HCT116 (cell line): ENCODE results near the gene HES6. TPM values are rescaled to one million over a fixed set of nuclear protein-coding genes. Genes with fewer than 3 reads are reported as not detected.
A peak's percentile ranks its signal among the peaks of the same experiment; 100 is the strongest.

Experiments
- ATAC-seq: fragments of 200-7000 bp; cut with Tn5 transposase; 2 replicates; pipeline ENCODE4 v1.9.1; 2020; ENCODE audit warnings: mild to moderate bottlenecking, moderate library complexity
- BruUV-seq: library from RNA; stranded (reverse); fragments of 400-500 nt; replicated peaks from 2 replicates; lab custom pipeline; 2021; lab: Mats Ljungman, UMichigan
- CTCF ChIA-PET: fragments of 300-600 bp; sonication (Branson Sonifier 250); formaldehyde crosslinking; loops from one replicate; lab custom pipeline; 2021; ENCODE audit warnings: antibody characterized with exemption; lab: Charles Lee
- POLR2A ChIA-PET: fragments of 300-600, 350-600 bp; sonication (Branson Sonifier 250); formaldehyde crosslinking; loops from one replicate; lab custom pipeline; 2021; ENCODE audit warnings: antibody characterized with exemption; lab: Charles Lee
- RAD21 ChIA-PET, 2 experiments: fragments of 300-600 bp; sonication (Branson Sonifier 250); formaldehyde crosslinking; loops; one replicate each; lab custom pipeline; 2023; ENCODE audit warnings: low total read pairs in 2 of 2; ENCODE audit not compliant: uncharacterized antibody in 2 of 2, unreplicated experiment in 2 of 2, low non-redundant PET in 1 of 2; lab: Charles Lee
- DNase-seq: peaks from one replicate; pipeline ENCODE4 v3.0.0-alpha.2; 2010; ENCODE audit warnings: low read depth, low spot score
- H2AFZ ChIP-seq: fragments of 200-600 bp; shearing (Covaris generic), sonication (generic); 2 replicates; pipeline ENCODE4 v1.6.1; 2017; ENCODE audit warnings: low read depth, mixed run types, mixed read lengths, antibody characterized with exemption, low read length; ENCODE audit not compliant: poor library complexity, severe bottlenecking
- H3K27ac ChIP-seq: 2 replicates; pipeline ENCODE4 v1.5.1; 2012; ENCODE audit warnings: low read depth, low read length
- H3K27me3 ChIP-seq: fragments of 200-600 bp; sonication (generic); 2 replicates; pipeline ENCODE4 v1.6.1; 2016; ENCODE audit warnings: mixed run types, low read length, mixed read lengths; ENCODE audit not compliant: insufficient read depth
- H3K36me3 ChIP-seq, 2 experiments: fragments of 200-500 bp in 1 of 2; fragments of 200-600 bp in 1 of 2; sonication (Bioruptor generic) in 1 of 2; sonication (generic) in 1 of 2; 2 replicates each; pipeline versions ENCODE4 v1.5.1 to v1.6.1; 2014 to 2016; ENCODE audit warnings: low read length in 2 of 2, inconsistent platforms in 1 of 2, mixed read lengths in 1 of 2, mixed run types in 1 of 2; ENCODE audit not compliant: insufficient read depth in 2 of 2, control insufficient read depth in 1 of 2
- H3K4me1 ChIP-seq, 2 experiments: fragments of 200-600 bp in 1 of 2; sonication (generic) in 1 of 2; 2 replicates each; pipeline versions ENCODE4 v1.5.1 to v1.6.1; 2012 to 2017; ENCODE audit warnings: low read length in 2 of 2, inconsistent platforms in 1 of 2, mild to moderate bottlenecking in 1 of 2, mixed read lengths in 1 of 2, mixed run types in 1 of 2, moderate library complexity in 1 of 2; ENCODE audit not compliant: insufficient read depth in 2 of 2, control insufficient read depth in 1 of 2
- H3K4me2 ChIP-seq: fragments of 200-600 bp; sonication (generic); 2 replicates; pipeline ENCODE4 v1.6.1; 2017; ENCODE audit warnings: mixed run types, low read length, mixed read lengths
- H3K4me3 ChIP-seq, 2 experiments: fragments of 200-600 bp in 1 of 2; sonication (generic) in 1 of 2; replicated peaks in 1 of 2; 2 replicates each; pipeline ENCODE4 v1.5.1; 2011 to 2016; ENCODE audit warnings: low read length in 2 of 2, control low read depth in 1 of 2, low read depth in 1 of 2, mild to moderate bottlenecking in 1 of 2, mixed read lengths in 1 of 2, mixed run types in 1 of 2
- H3K79me2 ChIP-seq: fragments of 200-600 bp; sonication (generic); 2 replicates; pipeline ENCODE4 v1.6.1; 2017; ENCODE audit warnings: mild to moderate bottlenecking, mixed run types, low read length, moderate library complexity, mixed read lengths; ENCODE audit not compliant: insufficient read depth
- H3K9ac ChIP-seq: fragments of 200-600 bp; sonication (generic); 2 replicates; pipeline ENCODE4 v1.6.1; 2016; ENCODE audit warnings: low read length, mixed read lengths
- H3K9me2 ChIP-seq: fragments of 200-600 bp; sonication (generic), shearing (Covaris generic); 2 replicates; pipeline ENCODE4 v1.6.1; 2017; ENCODE audit warnings: mixed run types, mild to moderate bottlenecking, moderate library complexity; ENCODE audit not compliant: insufficient read depth
- H3K9me3 ChIP-seq, 2 experiments: fragments of 200-500 bp in 1 of 2; fragments of 200-600 bp in 1 of 2; sonication (Bioruptor generic) in 1 of 2; sonication (generic) in 1 of 2; 2 replicates each; pipeline ENCODE4 v1.6.1; 2014 to 2017; ENCODE audit warnings: low read length in 2 of 2, mixed read lengths in 2 of 2, inconsistent platforms in 1 of 2, low read depth in 1 of 2, mild to moderate bottlenecking in 1 of 2, mixed run types in 1 of 2, moderate library complexity in 1 of 2; ENCODE audit not compliant: control insufficient read depth in 1 of 2, insufficient read depth in 1 of 2
- H4K20me1 ChIP-seq: fragments of 200-600 bp; sonication (generic), shearing (Covaris generic); 2 replicates; pipeline ENCODE4 v1.6.1; 2017; ENCODE audit warnings: mixed run types, mild to moderate bottlenecking, moderate library complexity; ENCODE audit not compliant: insufficient read depth
- CEBPB ChIP-seq: IDR thresholded peaks from 2 replicates; pipeline ENCODE4 v1.6.1; 2012; ENCODE audit warnings: low read depth
- ELF1 ChIP-seq: IDR thresholded peaks from 2 replicates; pipeline ENCODE4 v1.6.1; 2012; ENCODE audit warnings: low read depth, borderline replicate concordance
- EZH2phosphoT487 ChIP-seq: fragments of 200-600 bp; IDR thresholded peaks from 2 replicates; pipeline ENCODE4 v1.6.1; 2018; ENCODE audit warnings: antibody characterized with exemption, borderline replicate concordance
- POLR2AphosphoS5 ChIP-seq: IDR thresholded peaks from 2 replicates; pipeline ENCODE4 v1.6.1; 2011; ENCODE audit warnings: mild to moderate bottlenecking, low read depth, low read length, moderate library complexity
- RAD21 ChIP-seq: IDR thresholded peaks from 2 replicates; pipeline ENCODE4 v1.6.1; 2012; ENCODE audit warnings: low read depth, mild to moderate bottlenecking
- SRF ChIP-seq: IDR thresholded peaks from 2 replicates; pipeline ENCODE4 v1.6.1; 2012; ENCODE audit warnings: low read depth
- TCF7L2 ChIP-seq: IDR thresholded peaks from 2 replicates; pipeline ENCODE4 v1.7.0; 2011; ENCODE audit warnings: borderline replicate concordance, inconsistent platforms; ENCODE audit not compliant: insufficient read depth, insufficient read length; ENCODE audit errors: extremely low read depth
- YY1 ChIP-seq: IDR thresholded peaks from 2 replicates; pipeline ENCODE4 v1.6.1; 2011; ENCODE audit warnings: low read length, low read depth, moderate library complexity, mild to moderate bottlenecking; ENCODE audit not compliant: insufficient replicate concordance; ENCODE audit errors: extremely low read depth
- intact Hi-C: fragments of 100-400 bp; cut with micrococcal nuclease; formaldehyde crosslinking; loops from 2 replicates; pipeline ENCODE4 v1.10.0; 2022
- total RNA-seq: library from RNA; stranded (reverse); gene quantifications from one replicate; pipeline ENCODE4 v1.2.1, GENCODE V29; 2021; ENCODE audit not compliant: unreplicated experiment
- TF ChIP-seq, protein P1 (sequence below): IDR thresholded peaks from 2 replicates; pipeline ENCODE4 v1.6.1; 2011; ENCODE audit warnings: mild to moderate bottlenecking, low read length, moderate library complexity; ENCODE audit not compliant: insufficient replicate concordance; ENCODE audit errors: extremely low read depth
- TF ChIP-seq, protein P2 (sequence below), 3 experiments: fragments of 200-600 bp in 1 of 3; sonication (generic) in 1 of 3; IDR thresholded peaks in 2 of 3; conservative IDR thresholded peaks in 1 of 3; 2 replicates each; pipeline ENCODE4 v1.5.1; 2012 to 2017; ENCODE audit warnings: low read depth in 2 of 3, low read length in 2 of 3, antibody characterized with exemption in 1 of 3, borderline replicate concordance in 1 of 3, control low read depth in 1 of 3, mild to moderate bottlenecking in 1 of 3, mixed read lengths in 1 of 3, mixed run types in 1 of 3, moderate library complexity in 1 of 3; ENCODE audit not compliant: insufficient read depth in 1 of 3
- TF ChIP-seq, protein P3 (sequence below): IDR thresholded peaks from 2 replicates; pipeline ENCODE4 v1.6.1; 2012
- TF ChIP-seq, protein P4 (sequence below): IDR thresholded peaks from 2 replicates; pipeline ENCODE4 v1.6.1; 2012; ENCODE audit warnings: low read depth

HES6 gene
- total RNA-seq, 1 experiment from 2014 or later: 47.8 TPM

DNA sequence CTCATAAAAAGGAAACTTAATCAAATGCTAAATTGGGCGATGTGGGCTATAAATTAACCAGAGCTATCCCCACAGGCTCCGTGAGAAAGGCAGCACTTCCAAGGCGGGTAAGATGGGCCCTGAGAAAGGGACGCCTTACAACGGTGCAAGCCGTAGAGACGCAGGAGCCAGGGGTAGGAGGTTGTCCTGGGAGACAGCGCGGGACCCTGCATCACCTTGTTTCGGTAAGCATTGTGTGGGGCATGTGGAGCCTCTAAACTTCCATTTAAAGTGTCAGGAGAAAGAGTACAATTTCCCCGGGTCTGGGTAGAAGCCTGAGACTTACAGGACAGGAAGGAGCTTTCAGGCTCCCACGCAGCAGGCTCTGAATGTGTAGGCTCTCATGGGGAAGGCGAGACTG, 49.7 kb upstream of the HES6 start:
- H3K79me2 ChIP-seq: peaks cover 20% of the 10 kb centered on the region
- H3K9me3 ChIP-seq: no peaks in the 10 kb centered on the region
- ATAC-seq (no peak), DNase-seq (no peak)
- ChIA-PET CTCF (interaction anchor here (1.9 kb wide), 1 partner anchor 26 kb away, joined by 5 read pairs; no protein-coding TSS in a partner anchor), RAD21 (no interaction called here), POLR2A (no interaction called here)
- intact Hi-C loops: no loop called here
- peak overlapping the region; percentile 78 for H3K27ac ChIP-seq
- no peaks in the 10 kb centered on the region for H3K36me3 ChIP-seq
- H3K4me3 ChIP-seq: peak overlapping the region; percentile 48 to 73
- TF ChIP-seq RAD21 (no peak), POLR2AphosphoS5 (no peak), YY1 (no peak), TCF7L2 (no peak), CEBPB (no peak), EZH2phosphoT487 (no peak), SRF (no peak), ELF1 (no peak)
- TF ChIP-seq, protein P1, sequence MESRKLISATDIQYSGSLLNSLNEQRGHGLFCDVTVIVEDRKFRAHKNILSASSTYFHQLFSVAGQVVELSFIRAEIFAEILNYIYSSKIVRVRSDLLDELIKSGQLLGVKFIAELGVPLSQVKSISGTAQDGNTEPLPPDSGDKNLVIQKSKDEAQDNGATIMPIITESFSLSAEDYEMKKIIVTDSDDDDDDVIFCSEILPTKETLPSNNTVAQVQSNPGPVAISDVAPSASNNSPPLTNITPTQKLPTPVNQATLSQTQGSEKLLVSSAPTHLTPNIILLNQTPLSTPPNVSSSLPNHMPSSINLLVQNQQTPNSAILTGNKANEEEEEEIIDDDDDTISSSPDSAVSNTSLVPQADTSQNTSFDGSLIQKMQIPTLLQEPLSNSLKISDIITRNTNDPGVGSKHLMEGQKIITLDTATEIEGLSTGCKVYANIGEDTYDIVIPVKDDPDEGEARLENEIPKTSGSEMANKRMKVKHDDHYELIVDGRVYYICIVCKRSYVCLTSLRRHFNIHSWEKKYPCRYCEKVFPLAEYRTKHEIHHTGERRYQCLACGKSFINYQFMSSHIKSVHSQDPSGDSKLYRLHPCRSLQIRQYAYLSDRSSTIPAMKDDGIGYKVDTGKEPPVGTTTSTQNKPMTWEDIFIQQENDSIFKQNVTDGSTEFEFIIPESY: no peak
- TF ChIP-seq, protein P2, sequence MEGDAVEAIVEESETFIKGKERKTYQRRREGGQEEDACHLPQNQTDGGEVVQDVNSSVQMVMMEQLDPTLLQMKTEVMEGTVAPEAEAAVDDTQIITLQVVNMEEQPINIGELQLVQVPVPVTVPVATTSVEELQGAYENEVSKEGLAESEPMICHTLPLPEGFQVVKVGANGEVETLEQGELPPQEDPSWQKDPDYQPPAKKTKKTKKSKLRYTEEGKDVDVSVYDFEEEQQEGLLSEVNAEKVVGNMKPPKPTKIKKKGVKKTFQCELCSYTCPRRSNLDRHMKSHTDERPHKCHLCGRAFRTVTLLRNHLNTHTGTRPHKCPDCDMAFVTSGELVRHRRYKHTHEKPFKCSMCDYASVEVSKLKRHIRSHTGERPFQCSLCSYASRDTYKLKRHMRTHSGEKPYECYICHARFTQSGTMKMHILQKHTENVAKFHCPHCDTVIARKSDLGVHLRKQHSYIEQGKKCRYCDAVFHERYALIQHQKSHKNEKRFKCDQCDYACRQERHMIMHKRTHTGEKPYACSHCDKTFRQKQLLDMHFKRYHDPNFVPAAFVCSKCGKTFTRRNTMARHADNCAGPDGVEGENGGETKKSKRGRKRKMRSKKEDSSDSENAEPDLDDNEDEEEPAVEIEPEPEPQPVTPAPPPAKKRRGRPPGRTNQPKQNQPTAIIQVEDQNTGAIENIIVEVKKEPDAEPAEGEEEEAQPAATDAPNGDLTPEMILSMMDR (IDR thresholded peaks at IDR 0.05 in 2 of 3, conservative IDR thresholded peaks at IDR 0.05 in 1 of 3; ENCODE audit: borderline replicate concordance in 1 of 3, insufficient read depth in 1 of 3, low read depth in 2 of 3, low read length in 2 of 3): no peak
- TF ChIP-seq, protein P3, sequence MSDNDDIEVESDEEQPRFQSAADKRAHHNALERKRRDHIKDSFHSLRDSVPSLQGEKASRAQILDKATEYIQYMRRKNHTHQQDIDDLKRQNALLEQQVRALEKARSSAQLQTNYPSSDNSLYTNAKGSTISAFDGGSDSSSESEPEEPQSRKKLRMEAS: no peak
- TF ChIP-seq, protein P4, sequence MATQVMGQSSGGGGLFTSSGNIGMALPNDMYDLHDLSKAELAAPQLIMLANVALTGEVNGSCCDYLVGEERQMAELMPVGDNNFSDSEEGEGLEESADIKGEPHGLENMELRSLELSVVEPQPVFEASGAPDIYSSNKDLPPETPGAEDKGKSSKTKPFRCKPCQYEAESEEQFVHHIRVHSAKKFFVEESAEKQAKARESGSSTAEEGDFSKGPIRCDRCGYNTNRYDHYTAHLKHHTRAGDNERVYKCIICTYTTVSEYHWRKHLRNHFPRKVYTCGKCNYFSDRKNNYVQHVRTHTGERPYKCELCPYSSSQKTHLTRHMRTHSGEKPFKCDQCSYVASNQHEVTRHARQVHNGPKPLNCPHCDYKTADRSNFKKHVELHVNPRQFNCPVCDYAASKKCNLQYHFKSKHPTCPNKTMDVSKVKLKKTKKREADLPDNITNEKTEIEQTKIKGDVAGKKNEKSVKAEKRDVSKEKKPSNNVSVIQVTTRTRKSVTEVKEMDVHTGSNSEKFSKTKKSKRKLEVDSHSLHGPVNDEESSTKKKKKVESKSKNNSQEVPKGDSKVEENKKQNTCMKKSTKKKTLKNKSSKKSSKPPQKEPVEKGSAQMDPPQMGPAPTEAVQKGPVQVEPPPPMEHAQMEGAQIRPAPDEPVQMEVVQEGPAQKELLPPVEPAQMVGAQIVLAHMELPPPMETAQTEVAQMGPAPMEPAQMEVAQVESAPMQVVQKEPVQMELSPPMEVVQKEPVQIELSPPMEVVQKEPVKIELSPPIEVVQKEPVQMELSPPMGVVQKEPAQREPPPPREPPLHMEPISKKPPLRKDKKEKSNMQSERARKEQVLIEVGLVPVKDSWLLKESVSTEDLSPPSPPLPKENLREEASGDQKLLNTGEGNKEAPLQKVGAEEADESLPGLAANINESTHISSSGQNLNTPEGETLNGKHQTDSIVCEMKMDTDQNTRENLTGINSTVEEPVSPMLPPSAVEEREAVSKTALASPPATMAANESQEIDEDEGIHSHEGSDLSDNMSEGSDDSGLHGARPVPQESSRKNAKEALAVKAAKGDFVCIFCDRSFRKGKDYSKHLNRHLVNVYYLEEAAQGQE: no peak
- TSS peak; percentile 88 for BruUV-seq
- no peaks in the 10 kb centered on the region for H4K20me1 ChIP-seq
- no peaks in the 10 kb centered on the region for H3K9me2 ChIP-seq
- H3K4me2 ChIP-seq: peak overlapping the region; percentile 96
- H3K9ac ChIP-seq: peak overlapping the region; percentile 83
- no peak overlapping the region for H2AFZ ChIP-seq
- H3K4me1 ChIP-seq: peaks cover 21 to 41% of the 10 kb centered on the region in 2 experiments
- H3K27me3 ChIP-seq: no peaks in the 10 kb centered on the region
